MCF 10A (cell line): Measurements from ENCODE around the gene TMEM184B. TPM values are rescaled to one million over a fixed set of nuclear protein-coding genes. Genes with fewer than 3 reads are reported as not detected.

Experiments
- BruUV-seq: library from RNA; stranded (reverse); fragments of 400-500 nt; replicated peaks from 2 replicates; lab custom pipeline; 2021; lab: Mats Ljungman, UMichigan
- CTCF ChIA-PET: fragments of 300-600 bp; sonication (Branson Sonifier 250); formaldehyde crosslinking; extraction: SDS; loops from one replicate; lab custom pipeline; 2021; ENCODE audit warnings: antibody characterized with exemption, inconsistent platforms; lab: Yijun Ruan, JAX
- POLR2A ChIA-PET: fragments of 300-600, 350-650 bp; sonication (Branson Sonifier 250); formaldehyde crosslinking; extraction: SDS; loops from one replicate; lab custom pipeline; 2020; ENCODE audit warnings: antibody characterized with exemption, inconsistent platforms; lab: Yijun Ruan, JAX
- DNase-seq: peaks from one replicate; pipeline ENCODE4 v3.0.0-alpha.2; 2018; ENCODE audit not compliant: unreplicated experiment
- H3K27ac Mint-ChIP-seq: one replicate; pipeline ENCODE4 v1.8.0; 2022; ENCODE audit warnings: mild to moderate bottlenecking, low read depth, mixed read lengths; ENCODE audit not compliant: unreplicated experiment
- H3K27me3 Mint-ChIP-seq: one replicate; pipeline ENCODE4 v1.8.0; 2022; ENCODE audit warnings: mixed read lengths; ENCODE audit not compliant: insufficient read depth, unreplicated experiment
- H3K36me3 Mint-ChIP-seq: one replicate; pipeline ENCODE4 v1.8.0; 2022; ENCODE audit warnings: mild to moderate bottlenecking, moderate library complexity, mixed read lengths; ENCODE audit not compliant: insufficient read depth, unreplicated experiment
- H3K4me1 Mint-ChIP-seq: one replicate; pipeline ENCODE4 v1.8.0; 2022; ENCODE audit warnings: mixed read lengths; ENCODE audit not compliant: insufficient read depth, unreplicated experiment
- H3K4me3 Mint-ChIP-seq: one replicate; pipeline ENCODE4 v1.8.0; 2022; ENCODE audit warnings: mild to moderate bottlenecking, moderate library complexity, mixed read lengths; ENCODE audit not compliant: unreplicated experiment
- H3K9me3 Mint-ChIP-seq: one replicate; pipeline ENCODE4 v1.8.0; 2022; ENCODE audit warnings: mixed read lengths; ENCODE audit not compliant: unreplicated experiment
- CTCF ChIP-seq: fragments of 200-600 bp; IDR thresholded peaks from one replicate; pipeline ENCODE4 v1.8.0; 2022; ENCODE audit warnings: antibody characterized with exemption, mild to moderate bottlenecking; ENCODE audit not compliant: unreplicated experiment
- intact Hi-C: fragments of 100-400 bp; cut with micrococcal nuclease; formaldehyde crosslinking; loops from 2 replicates; pipeline ENCODE4 v1.14.1; 2022
- total RNA-seq: library from RNA; stranded (reverse); gene quantifications from 2 replicates; pipeline ENCODE4 v1.2.3, GENCODE V29; 2022

Gene TMEM184B
- total RNA-seq, 1 experiment from 2014 or later = 58.7 TPM

GRCh38 chr22:38249301-38249700, 23.5 kb downstream of the TMEM184B start:
- DNase-seq = no peak
- no peak for TF ChIP-seq CTCF
- ChIA-PET POLR2A (no interaction called here), CTCF (interaction anchor here (0.6 kb wide), 1 partner anchor 447 kb away, joined by 3 read pairs; no protein-coding TSS in a partner anchor)
- intact Hi-C loops = no loop called here
- Mint-ChIP-seq H3K36me3 (peaks cover 26% of the 10 kb centered on the region), H3K27ac (no peak overlapping the region), H3K27me3 (no peaks in the 10 kb centered on the region), H3K9me3 (no peaks in the 10 kb centered on the region), H3K4me1 (no peaks in the 10 kb centered on the region), H3K4me3 (no peak overlapping the region)
- BruUV-seq = no TSS peak

- H3K9me3 Mint-ChIP-seq = no peaks in the 10 kb centered on the region
- intact Hi-C loops = no loop called here
- H3K27me3 Mint-ChIP-seq = no peaks in the 10 kb centered on the region
- no TSS peak for BruUV-seq
- TF ChIP-seq CTCF = no peak
- H3K4me1 Mint-ChIP-seq = no peaks in the 10 kb centered on the region
- ChIA-PET CTCF (interaction anchor here (0.8 kb wide), 1 partner anchor 70 kb away, joined by 3 read pairs; no protein-coding TSS in a partner anchor), POLR2A (interaction anchor here (0.6 to 1.5 kb wide), 2 partner anchors 9 to 24 kb away, joined by 4 to 5 read pairs; partner anchors contain the start of gene TMEM184B)
- H3K4me3 Mint-ChIP-seq = no peak overlapping the region
- no peak overlapping the region for H3K27ac Mint-ChIP-seq
- peaks cover 26% of the 10 kb centered on the region for H3K36me3 Mint-ChIP-seq
- DNase-seq = no peak
Measured at GRCh38 chr22:38248280-38248679, 24.5 kb downstream of the TMEM184B start.

- CTCF ChIA-PET = interaction anchor here (0.8 kb wide), 1 partner anchor 70 kb away, joined by 3 read pairs; no protein-coding TSS in a partner anchor
- H3K36me3 Mint-ChIP-seq = peaks cover 26% of the 10 kb centered on the region
- POLR2A ChIA-PET = interaction anchor here (1.5 kb wide), 1 partner anchor 9 kb away, joined by 5 read pairs; no protein-coding TSS in a partner anchor
- H3K27ac Mint-ChIP-seq = no peak overlapping the region
- intact Hi-C loops = no loop called here
- H3K27me3 Mint-ChIP-seq = no peaks in the 10 kb centered on the region
- H3K9me3 Mint-ChIP-seq = no peaks in the 10 kb centered on the region
- no peak overlapping the region for H3K4me3 Mint-ChIP-seq
- TF ChIP-seq CTCF = no peak
- no peaks in the 10 kb centered on the region for H3K4me1 Mint-ChIP-seq
- no peak for DNase-seq
- no TSS peak for BruUV-seq
Measured at GRCh38 chr22:38247713-38248112, 25.1 kb downstream of the TMEM184B start.

- intact Hi-C loops = no loop called here
- no peaks in the 10 kb centered on the region for H3K27me3 Mint-ChIP-seq
- H3K27ac Mint-ChIP-seq = no peak overlapping the region
- no peak for TF ChIP-seq CTCF
- POLR2A ChIA-PET = no interaction called here
- no peak for DNase-seq
- no peaks in the 10 kb centered on the region for H3K9me3 Mint-ChIP-seq
- peaks cover 21% of the 10 kb centered on the region for H3K36me3 Mint-ChIP-seq
- CTCF ChIA-PET = interaction anchor here (0.6 kb wide), 2 partner anchors 30 to 195 kb away, joined by 3 read pairs; no protein-coding TSS in a partner anchor
- no peak overlapping the region for H3K4me3 Mint-ChIP-seq
- H3K4me1 Mint-ChIP-seq = peaks cover 4% of the 10 kb centered on the region
- no TSS peak for BruUV-seq
Measured at GRCh38 chr22:38246692-38247091, 26.1 kb downstream of the TMEM184B start.
